Tibial nerve (tissue), 4 donors: ENCODE results near the gene IGF2BP3.

Experiments used
- EP300 ChIP-seq, 2 donors: sonication (generic); formaldehyde crosslinking; IDR thresholded peaks; one replicate each; pipeline ENCODE4 v1.6.1; 2017; ENCODE audit warnings: antibody characterized with exemption in 2 of 2, mild to moderate bottlenecking in 1 of 2
- POLR2A ChIP-seq, 2 donors: fragments of 450-650 bp; IDR thresholded peaks; one replicate each; pipeline ENCODE4 v1.6.1; 2017; ENCODE audit warnings: antibody characterized with exemption in 2 of 2, mild to moderate bottlenecking in 2 of 2, moderate library complexity in 2 of 2
- TF ChIP-seq, protein P1 (sequence below), 5 experiments: fragments of 200-600 bp in 3 of 5; fragments of 450-650 bp in 2 of 5; sonication (generic) in 3 of 5; IDR thresholded peaks; one replicate each; pipeline ENCODE4 v1.5.1; 2016 to 2019; ENCODE audit warnings: antibody characterized with exemption in 5 of 5, mild to moderate bottlenecking in 3 of 5, moderate library complexity in 2 of 5

- TF ChIP-seq, protein P1, sequence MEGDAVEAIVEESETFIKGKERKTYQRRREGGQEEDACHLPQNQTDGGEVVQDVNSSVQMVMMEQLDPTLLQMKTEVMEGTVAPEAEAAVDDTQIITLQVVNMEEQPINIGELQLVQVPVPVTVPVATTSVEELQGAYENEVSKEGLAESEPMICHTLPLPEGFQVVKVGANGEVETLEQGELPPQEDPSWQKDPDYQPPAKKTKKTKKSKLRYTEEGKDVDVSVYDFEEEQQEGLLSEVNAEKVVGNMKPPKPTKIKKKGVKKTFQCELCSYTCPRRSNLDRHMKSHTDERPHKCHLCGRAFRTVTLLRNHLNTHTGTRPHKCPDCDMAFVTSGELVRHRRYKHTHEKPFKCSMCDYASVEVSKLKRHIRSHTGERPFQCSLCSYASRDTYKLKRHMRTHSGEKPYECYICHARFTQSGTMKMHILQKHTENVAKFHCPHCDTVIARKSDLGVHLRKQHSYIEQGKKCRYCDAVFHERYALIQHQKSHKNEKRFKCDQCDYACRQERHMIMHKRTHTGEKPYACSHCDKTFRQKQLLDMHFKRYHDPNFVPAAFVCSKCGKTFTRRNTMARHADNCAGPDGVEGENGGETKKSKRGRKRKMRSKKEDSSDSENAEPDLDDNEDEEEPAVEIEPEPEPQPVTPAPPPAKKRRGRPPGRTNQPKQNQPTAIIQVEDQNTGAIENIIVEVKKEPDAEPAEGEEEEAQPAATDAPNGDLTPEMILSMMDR (IDR thresholded peaks at IDR 0.05), result no peak
- no peak for TF ChIP-seq POLR2A (IDR thresholded peaks at IDR 0.05)
- TF ChIP-seq EP300 (IDR thresholded peaks at IDR 0.05), result no peak
These were observed 120.7 kb downstream of the IGF2BP3 start for GRCh38 chr7:23349484-23350157.
